Activated CD4-positive, alpha-beta T cell treated with anti-CD3 and anti-CD28 coated beads for 24 hours (primary cell): ENCODE measurements around the gene NBEAL1.
"Not testable (repeated sequence)": the region's sequence is repeated elsewhere in the genome, so short reads cannot be mapped to it uniquely, and the experiment has no call there.

Experiments used
- DNase-seq, 2 donors: peaks; one replicate each; pipeline ENCODE4 v3.0.0-alpha.2; 2020; ENCODE audit warnings: low read depth in 2 of 2

NBEAL1 gene

DNA sequence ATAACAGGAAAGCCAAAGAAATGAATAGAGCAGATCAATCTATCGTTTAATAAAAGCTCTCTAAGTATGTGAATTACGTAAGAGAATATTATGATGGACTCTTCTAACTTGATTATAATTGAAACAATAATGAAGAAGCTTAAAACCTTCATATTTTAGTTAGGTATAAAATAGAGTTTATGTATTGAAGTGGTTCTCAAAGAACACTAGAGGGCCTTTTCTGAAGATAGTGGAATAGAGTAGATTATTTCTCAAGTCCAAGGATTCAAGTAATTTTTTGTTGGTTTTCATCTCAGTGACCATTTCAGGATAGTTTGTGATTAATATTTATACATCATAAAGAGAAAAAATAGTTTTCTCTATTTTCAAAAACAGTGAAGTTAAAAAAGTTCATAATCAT lies 97.7 kb downstream of the NBEAL1 start:
- DNase-seq, result no peak

DNA sequence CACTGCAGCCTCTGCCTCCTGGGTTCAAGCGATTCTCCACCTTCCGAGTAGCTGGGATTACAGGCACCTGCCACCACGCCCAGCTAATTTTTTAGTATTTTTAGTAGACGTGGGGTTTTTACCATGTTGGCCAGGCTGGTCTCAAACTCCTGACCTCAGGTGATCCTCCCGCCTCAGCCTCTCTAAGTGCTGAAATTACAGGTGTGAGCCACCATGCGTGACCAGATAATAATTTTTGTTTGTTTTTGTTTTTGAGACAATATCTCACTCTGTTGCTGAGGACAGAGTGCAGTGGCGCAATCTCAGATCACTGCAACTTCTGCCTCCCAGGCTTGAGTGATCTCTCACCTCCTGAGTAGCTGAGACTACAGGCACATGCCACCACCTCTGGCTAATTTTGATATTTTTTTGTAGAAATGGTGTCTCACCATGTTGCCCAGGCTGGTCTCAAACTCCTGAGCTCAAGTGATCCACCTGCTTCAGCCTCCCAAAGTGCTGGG lies 100.6 kb downstream of the NBEAL1 start:
- not testable (repeated sequence) for DNase-seq

DNA sequence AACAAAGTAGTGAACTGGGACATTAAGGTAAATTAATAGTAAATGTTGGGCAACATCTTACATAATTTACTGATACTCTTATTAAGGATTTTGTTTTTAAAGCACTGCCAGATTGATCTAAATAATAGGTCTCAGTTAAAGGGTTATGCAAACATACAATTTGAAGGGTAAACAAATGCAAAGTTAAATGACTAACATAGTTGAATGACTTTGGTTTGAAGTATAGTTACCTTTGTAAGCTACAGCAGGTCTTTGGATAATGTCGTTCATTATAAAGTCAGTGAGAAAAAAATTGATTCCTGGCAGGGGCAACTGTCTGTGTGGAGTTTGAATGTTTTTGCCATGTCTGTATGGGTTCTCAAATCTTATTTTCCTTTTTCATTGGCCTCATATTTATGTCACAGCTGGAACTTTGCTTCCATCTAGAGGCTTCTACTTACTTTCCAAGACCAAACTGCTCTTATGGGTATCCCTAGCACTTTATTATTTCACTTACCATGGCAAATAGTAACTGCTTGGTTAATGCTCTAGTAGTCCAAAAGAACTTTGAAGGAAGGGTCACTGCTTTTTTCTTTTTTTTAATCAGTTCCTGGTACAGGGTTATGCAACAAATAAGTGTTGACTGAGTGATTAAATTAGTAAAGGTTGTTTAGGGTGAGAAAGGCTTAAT lies 107.8 kb downstream of the NBEAL1 start:
- DNase-seq, result no peak

DNA sequence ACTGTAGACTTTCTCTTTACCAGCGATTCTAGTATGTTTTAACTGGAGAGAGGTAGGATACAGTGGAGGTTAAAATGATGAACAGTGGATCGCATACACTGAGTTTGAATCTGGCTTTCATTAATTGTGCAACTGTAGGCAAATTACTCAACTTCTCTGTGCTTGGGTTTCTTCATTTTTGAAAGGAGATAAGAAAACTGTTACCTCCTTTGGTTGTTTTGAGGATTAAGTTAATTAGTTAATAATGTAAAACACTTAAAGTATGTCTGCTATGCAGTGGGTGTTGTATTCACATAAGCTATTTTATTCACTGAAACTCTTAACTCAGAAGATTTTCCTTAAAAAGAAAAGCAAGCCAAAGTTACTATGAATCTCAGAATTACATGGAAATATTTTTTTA lies 112.3 kb downstream of the NBEAL1 start:
- DNase-seq, result no peak

DNA sequence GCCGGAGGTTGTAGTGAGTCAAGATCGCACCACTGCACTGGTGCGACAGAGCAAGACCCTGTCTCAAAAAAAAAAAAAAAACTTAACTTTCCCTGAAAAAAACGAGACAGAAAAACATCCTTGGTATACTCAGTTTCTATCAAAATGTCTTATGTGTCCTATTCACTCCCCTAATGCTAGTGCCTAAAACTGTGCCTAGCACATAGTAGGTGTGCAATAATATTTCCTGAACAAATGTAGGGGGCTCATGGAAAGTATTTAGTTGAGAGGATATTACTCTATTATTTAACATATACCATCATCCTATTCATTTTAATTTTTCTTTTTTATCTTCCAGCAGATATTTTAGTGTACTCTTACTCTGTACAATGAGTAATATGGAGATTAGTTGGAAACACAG lies 120.4 kb downstream of the NBEAL1 start:
- DNase-seq, result no peak

DNA sequence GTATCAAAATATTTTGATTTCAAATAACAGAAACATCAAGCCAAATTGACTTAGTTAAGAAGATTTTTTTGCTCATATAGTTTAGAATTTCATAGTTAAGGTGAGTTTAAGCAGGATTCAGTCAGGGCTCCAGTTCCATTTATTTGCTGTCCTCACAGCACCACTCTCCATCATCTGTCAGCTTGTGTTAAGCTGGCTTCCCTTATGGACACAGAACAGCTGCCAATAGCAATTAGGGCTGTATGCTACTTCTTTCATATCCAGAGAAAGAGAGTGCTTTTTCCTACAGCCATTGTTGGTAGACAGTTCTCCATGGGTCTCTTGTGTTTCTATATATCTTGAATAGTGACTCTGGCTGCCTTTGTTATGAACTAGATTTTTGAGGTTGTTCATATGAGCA lies 128.7 kb downstream of the NBEAL1 start:
- DNase-seq, result no peak

DNA sequence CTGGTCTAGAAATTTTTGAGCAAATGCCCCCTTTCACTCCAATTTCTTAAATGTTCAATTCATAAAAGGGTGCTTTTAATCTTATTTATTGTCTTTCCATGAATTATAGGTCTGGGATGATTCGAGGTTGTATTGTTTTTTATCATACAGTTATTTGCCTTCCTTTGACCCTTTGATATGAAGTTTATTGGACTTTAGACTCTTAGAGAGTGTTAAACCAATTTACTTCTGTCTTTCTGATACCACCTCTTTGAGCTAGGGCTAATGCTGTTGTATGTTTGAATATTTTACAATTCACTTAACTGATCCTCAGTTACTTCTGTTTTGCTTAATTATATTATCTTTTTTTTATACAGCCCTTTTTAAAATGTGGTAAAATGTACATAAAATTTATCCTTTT lies 134.5 kb downstream of the NBEAL1 start:
- no peak for DNase-seq

DNA sequence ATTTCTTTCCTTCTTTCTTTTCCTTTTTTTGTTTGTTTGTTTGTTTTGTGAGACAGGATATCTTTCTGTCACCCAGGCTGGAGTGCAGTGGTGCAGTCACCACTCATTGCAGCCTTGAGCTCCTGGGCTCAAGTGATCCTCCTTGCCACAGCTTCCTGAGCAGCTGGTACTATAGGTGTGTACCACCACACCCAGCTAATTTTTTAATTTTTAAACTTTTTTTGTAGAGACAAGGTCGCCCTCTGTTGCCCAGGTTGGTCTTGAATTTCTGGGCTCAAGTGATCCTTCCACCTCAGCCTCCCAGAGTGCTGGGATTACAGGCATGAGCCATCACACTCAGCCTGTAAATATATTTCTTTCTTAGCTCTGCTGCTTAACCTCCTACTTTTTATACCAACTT lies 140.7 kb downstream of the NBEAL1 start:
- DNase-seq, result no peak

DNA sequence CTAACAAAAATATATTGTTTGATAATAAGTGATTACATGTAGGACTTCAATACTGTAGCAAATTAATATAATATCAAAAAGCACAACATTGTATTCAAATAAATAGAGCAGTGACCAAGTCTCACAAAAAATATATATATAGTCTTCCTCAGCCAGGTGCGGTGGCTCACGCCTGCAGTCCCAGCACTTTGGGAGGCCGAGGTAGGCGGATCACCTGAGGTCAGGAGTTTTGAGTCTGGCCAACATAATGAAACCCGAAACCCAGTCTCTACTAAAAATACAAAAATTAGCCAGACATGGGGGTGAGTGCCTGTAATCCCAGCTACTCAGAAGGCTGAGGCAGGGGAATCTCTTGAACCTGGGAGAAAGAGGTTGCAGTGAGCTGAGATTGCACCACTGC lies 148.0 kb downstream of the NBEAL1 start:
- not testable (repeated sequence) for DNase-seq

DNA sequence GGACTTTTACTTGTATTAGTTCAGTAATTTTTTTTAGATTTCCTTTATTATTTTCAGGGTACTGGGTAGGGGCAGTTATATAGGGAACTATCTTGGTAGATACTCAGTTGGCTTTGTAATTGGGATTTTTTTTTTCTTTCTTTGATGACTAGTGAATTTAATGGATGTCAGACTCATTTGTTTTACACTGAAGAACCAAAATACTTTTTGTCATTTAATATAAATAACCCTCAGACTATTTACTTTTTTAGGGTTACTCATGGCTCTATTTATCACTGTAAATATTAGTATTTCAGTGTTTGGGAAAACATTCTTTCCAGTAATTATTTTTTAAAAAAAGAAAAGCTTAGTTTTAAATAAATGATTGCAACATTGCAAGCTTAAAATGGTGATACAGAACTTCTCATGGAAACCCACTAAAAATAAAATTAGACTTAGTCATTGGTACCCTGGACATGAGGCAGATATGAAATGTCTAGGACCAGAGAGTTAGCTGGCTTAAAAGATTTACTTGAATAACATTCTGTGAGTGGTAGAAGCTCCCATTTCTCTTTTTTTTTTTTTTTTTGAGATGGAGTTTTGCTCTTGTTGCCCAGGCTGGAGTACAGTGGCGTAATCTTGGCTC lies 149.7 kb downstream of the NBEAL1 start:
- DNase-seq, result no peak

DNA sequence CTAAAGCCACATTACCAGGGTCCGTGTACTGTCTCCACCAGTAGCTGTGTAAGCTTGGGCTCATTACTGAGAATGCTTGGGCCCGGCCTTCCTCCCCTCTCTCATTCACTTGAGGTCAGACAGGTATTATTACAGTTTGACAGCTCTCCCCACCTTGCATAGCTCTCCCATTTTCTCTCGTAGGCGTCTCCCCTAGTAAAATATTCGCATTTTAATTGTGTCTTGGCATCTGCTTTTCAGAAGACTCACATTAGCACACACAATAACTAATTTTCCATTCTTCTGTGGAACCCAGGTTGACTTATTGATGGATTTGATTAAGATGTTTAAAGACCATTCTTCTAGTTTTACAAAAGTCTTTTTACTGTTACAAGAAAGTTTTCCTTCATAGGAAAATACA lies 153.1 kb downstream of the NBEAL1 start:
- DNase-seq, result no peak

DNA sequence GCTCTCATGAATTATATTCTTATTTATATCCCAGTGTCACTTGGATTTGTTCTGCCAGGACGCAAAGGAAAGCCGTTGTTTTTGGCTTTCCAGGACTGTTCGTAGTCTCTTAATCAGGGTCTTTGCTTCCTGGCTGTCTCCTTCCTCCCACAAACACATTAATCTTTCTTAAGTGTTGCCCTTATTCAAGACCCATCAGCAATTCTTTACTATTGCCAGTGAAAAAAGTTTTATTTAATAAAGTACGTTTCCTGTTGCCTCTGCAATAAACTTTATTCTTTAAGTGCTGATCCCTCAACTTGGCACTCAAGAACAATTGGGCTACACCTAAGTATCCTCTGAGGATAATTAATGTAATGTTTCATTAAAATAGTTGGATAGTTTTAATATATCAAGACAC lies 155.8 kb downstream of the NBEAL1 start:
- no peak for DNase-seq

DNA sequence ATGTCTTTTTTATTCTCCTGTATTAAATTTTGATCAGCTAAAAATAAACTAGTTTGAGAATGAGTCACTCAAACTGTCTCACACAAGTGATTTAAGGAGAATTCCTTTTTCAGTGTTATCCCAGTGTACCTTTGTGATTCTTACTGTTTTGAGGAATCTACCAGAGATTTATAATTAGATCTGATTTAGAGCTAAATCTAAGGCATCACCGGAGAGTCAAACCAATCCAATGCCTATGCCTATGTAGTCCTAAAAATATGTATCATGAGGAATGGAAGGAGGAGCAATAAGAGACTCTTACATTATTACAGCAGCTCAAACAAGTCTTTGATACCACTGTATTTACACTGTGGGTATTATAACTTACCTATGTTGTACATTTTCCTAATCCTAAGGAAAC lies 160.7 kb downstream of the NBEAL1 start:
- no peak for DNase-seq

DNA sequence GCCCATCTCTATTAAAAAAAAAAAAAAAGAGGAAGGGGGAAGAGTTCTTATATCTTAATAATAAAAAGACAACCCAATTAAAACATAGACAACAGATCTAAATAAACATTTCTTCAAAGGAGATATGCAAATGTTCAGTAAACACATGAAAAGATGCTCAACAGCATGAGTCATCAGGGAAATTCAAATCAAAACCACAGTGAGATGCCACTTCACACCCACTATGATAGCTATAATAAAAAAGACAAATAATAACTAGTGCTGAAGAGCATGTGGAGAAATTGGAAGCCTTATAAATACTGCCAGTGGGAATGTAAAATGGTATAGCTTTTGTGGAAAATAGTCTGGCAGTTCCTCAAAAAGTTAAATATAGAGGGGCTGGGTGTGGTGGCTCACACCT lies 162.7 kb downstream of the NBEAL1 start:
- no peak for DNase-seq

DNA sequence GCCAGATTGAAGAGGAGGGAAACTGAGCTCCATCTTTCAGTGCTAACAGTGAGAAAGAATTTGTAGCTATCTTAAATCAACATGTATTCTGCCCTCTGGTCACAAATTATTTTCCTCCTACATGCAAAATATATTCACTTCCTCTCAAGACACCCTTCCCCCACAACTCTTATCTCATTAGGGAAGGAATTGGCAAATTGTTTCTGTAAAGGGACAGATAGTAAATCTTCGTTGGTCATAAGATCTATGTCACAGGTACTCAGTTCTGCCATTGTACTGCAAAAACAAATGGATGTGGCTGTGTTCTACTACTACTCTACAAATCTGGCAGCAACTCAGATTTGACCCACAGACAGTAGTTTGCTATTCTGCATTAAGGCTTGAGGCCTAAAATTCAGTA lies 171.2 kb downstream of the NBEAL1 start:
- DNase-seq, result no peak

DNA sequence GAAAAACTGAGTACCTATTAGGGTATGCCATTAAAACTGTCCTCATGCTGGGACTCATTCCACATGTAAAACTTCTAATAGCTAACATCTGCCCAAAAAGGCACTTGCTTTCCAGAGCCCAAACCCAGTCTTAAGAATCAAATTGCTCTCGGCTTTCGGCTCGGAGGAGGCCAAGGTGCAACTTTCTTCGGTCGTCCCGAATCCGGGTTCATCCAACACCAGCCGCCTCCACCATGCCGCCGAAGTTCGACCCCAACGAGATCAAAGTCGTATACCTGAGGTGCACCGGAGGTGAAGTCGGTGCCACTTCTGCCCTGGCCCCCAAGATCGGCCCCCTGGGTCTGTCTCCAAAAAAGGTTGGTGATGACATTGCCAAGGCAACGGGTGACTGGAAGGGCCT lies 175.9 kb downstream of the NBEAL1 start:
- not testable (repeated sequence) for DNase-seq

DNA sequence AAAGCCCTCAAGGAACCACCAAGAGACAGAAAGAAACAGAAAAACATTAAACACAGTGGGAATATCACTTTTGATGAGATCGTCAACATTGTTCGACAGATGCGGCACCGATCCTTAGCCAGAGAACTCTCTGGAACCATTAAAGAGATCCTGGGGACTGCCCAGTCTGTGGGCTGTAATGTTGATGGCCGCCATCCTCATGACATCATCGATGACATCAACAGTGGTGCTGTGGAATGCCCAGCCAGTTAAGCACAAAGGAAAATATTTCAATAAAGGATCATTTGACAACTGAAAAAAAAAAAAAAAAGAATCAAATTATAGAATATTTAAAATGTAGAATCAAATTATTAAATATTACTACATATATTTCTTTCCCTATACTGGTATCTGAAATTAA lies 176.4 kb downstream of the NBEAL1 start:
- DNase-seq, result not testable (repeated sequence)

DNA sequence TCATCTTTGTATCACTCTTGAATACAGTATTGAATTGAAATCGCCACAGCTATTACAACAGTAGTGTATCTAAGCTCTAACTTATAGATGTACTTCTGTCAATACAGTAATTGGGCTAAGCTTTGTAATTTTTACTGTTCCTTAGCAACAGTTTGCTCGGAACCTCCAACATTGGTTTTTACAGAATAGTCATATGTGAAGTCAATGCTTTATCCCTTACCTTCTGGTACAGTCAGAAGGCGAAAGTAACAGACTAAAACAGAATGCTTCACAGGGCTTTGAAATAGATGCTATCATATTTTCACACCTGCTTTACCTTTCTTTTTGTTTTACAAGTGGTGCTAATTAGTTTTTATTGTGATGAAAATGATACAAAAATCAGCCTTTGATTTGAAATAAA lies 177.3 kb downstream of the NBEAL1 start:
- DNase-seq, result no peak

DNA sequence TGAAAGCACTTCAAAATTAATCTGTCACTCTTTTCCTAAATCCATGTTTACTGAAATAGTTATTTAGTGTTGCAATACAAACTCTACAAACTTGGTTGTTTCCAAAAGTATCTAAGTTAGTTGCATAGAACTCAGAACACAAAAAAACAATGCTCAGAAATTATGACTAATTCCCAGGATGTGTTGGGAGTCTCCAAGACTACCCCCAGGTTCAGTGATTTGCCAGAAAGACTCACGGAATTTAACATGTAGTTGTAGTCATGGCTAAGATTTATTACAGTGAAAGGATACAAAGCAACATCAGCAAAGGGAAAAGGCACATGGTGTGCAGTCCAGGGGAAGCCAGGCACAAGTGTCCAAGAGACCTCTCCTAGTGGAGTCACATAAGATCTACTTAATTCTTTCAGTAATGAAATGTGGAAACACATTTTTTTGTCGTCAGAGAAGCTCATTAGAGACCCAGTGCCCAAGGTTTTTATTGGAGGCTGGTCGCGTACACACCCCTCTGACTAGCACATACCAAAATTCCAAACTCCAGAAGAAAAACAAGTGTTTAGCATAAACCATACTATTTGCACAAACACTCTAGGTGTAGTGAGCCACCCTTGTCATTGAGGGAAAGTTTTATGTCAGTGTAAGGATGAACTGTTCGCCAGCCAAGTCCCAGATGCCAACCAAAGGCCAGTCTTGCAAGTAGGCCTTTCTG lies 180.8 kb downstream of the NBEAL1 start:
- DNase-seq, result no peak

DNA sequence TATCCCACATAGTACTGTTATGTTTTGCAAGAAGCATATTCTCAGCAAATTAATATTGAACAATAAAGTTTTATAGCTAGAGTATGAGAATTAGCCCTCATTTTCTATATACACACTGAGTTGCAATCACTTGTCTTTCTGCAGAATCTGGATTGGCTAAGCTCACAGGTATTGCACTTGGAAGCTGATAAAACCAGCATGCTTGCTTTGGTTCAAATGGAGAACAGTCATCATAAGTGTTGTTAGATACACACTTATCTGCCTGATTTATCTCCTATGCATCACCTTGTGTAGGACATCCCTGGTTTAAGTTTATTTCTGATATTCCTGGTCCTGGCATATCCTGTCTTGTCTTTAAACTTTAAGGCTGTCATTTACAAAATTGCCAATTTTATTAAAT lies 186.2 kb downstream of the NBEAL1 start:
- DNase-seq, result no peak

DNA sequence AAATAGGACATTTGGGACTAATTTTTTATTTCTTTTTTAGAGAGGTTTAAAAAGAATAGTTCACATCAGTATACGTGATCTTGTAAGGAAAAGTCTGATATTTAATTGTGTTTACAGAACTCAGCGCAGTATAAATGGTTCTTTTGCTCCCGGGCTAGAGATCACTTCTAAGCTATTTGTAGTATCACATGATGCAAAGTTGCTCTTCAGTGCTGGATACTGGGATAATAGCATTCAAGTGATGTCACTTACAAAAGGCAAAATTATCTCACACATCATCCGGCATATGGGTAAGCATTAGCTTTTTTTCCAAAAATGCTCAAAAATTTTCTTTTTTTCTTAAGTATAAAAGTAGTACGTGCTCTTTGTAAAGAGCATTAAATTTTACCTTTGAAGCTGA lies 186.8 kb downstream of the NBEAL1 start:
- DNase-seq, result no peak

DNA sequence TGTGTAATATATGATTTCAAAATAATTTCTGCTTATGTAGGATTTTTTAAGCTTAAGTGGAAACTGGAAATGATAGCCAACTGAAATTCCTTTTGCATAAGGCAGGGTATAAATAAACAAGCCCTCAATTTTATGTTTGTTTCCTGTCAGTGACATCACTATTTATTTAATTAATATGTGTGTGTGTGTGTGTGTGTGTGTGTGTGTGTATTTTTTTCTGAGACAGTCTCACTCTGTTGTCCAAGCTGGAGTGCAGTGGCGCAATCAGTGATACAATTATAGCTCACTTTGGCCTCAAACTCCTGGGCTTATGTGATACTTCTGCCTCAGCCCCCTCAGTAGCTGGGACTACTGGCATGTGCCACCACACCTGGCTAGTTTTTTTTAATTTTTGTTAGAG lies 194.9 kb downstream of the NBEAL1 start:
- no peak for DNase-seq

DNA sequence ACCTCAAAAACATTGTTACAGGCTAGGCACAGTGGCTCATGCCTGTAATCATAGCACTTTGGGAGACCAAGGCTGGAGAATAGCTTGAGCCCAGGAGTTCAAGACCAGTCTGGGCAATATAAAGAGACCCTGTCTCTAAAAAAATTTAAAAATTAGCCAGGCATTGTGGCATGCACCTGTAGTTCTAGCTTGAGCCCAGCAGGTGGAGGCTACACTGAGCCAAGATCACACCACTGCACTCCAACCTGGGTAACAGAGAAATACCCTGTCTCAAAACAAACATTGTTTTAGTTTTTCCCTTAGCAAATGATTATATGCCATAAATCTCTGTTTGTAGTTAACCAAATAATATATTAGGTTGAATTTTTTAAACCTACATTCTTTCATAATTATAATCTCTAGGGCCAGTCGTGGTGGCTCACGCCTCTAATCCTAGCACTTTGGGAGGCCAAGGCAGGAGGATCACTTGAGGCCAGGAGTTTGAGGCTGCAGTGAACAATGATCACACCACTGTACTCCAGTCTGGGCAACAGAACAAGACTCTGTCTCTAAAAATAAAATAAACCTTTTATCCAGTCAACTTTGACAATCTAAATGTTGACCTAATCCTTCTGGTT lies 210.9 kb downstream of the NBEAL1 start:
- DNase-seq, result no peak
